CD4-positive, alpha-beta T cell treated with Interleukin-4 for 1 hour (primary cell): ENCODE measurements around the gene TLR10.

Experiments
- DNase-seq, 2 donors: peaks; one replicate each; pipeline ENCODE4 v3.0.0-alpha.2; 2020 to 2022

The TLR10 gene

GRCh38 chr4:38728631-38729141 lies 54.1 kb downstream of the TLR10 start:
- DNase-seq, result no peak

- no peak for DNase-seq
Measured at GRCh38 chr4:38724475-38724808, 58.3 kb downstream of the TLR10 start.

GRCh38 chr4:38723726-38724474 lies 58.9 kb downstream of the TLR10 start:
- DNase-seq, result no peak

- DNase-seq, result no peak
Measured at GRCh38 chr4:38723114-38723513, 59.7 kb downstream of the TLR10 start.
